Measurements from ENCODE around the gene SPG21.

SPG21 gene

GRCh38 chr15:64938192-64938591 is 51.5 kb downstream of the SPG21 start:
- no peak for DNase-seq (ENCODE audit: low read depth)

DNA sequence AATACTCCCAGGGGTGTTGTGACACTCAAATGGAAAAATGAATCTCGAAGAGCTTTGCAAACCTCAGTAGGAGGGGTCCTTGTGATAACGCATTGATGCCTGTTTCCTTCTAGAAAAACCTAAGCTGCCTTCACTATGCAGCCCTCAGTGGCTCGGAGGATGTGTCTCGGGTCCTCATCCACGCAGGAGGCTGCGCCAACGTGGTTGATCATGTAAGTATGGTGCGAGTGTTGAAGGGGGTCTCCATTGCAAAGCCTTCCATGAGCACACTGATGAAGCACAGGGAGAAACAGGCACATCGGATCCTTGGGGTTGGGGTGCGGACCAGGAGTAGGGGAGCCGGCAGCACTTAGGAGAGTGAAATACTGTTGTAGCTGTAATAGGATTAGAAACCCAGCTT is 55.7 kb downstream of the SPG21 start:
- DNase-seq (ENCODE audit: low read depth), result no peak

- DNase-seq (ENCODE audit: low read depth), result no peak
These were observed 58.3 kb downstream of the SPG21 start for GRCh38 chr15:64931381-64931780.

DNA sequence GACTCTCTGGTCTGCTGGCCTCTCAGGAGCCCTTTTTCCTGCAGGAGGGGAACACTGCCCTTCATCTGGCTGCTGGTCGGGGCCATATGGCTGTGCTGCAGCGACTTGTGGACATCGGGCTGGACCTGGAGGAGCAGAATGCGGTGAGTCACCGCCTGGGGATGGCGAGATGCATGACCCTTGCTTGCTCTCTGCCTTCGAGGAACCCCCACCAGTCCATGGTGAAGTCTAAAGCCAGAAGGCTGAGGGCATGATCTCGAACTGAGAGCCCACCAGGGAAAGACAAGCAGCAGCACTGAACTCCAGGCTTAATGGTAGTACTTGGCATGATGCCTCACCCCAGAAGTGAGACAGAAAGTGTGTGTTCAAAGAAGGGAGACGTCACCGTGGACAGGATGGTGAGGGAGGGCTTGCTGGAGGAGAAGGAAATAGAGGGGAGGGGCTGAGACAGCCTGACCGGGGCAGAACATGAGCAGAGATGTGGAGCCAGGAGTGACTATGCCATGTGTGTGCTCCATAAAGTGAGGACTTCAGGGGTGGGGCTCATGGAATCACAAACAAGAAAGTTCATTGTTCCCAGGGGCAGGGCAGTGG is 58.8 kb downstream of the SPG21 start:
- no peak for DNase-seq (ENCODE audit: low read depth)

GRCh38 chr15:64930019-64930652 is 59.6 kb downstream of the SPG21 start:
- no peak for DNase-seq (ENCODE audit: low read depth)

DNA sequence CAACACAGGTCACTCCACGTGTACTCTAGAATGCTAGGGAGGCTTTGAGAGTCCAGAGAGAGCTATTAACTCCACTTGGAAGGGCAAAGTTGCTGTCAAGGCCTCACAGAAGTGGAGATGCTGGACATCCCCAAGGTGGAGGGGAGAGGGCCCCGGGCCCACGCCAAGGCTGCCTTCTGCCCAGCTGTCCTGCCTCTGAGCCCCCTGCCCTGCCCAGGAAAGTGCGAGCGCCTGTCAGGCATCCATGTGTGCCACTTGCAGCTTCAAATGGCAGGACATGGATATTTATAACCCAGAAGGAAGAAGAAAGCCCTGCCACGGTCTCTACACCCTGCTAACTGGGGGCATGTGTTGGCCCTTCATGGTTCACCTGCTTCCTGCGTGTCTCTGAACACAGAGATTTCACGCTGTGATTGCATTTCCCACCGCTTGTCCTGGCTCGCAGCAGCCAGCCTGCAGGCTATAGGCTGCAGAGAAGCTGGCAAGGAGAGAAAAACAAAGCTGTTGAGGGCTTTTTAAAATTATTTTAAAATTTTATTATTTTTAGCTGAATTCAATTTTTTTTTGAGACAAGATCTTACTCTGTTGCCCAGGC is 61.0 kb downstream of the SPG21 start:
- DNase-seq (ENCODE audit: low read depth), result no peak

DNA sequence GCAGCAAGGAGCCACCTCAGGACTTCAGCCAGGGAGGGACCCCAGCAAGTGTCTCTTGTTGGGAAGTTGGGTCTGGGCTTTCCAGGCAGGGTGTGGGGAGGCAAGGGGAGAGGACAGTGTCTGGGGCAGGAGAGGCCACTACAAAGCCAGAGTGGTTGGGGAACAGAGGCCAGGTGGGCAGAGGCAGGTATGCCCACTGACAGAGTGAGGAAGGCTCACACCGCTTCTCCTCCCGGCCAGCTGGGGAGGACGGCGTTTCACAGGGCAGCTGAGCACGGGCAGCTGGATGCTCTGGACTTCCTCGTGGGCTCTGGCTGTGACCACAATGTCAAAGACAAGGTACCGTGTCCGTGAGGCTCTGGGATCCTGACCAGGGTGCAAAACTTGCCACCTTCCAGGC is 63.1 kb downstream of the SPG21 start:
- no peak for DNase-seq (ENCODE audit: low read depth)

DNA sequence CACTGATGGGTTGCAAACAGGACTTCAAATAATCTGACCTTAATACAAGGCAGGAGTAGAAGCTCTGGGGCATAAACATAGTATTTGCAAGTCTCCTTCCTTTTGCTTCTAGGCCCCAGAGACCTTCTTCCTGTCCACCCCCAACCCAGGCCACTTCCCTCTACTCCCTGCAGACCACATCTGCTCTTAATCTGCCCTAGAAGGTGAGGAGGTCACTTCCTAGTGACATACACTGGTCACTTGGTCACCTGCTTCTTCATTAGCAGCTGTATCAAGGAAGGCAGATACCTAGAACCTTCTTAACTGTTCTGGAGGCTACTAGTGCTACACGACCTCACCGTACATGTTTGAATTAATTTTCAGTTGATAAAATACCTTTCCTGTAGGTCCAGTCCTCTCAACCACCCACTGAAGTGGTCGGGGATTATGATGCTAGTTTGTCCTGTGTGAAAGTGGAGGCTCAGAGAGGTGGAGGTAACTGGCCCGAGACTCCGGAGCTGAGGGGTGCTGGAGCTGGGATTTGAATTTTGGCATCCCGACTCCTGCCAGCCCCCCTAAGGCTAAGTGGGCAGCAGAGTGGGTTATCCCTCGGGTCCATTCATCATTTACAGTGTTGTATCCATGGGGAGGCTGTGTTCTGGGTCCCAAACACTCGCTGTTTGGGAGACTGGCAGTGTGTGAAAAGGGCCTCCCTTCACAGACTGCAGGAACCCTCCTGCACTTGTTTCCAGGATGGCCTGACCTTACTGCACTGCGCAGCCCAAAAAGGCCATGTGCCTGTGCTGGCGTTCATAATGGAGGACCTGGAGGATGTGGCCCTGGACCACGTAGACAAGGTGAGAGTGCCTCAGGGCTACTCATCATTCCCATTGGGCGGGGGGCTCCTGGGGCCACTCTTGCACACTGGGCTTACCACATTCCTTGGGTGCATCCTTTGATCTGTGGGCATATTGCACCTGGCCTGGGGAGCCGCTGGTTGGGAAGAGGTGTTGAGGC is 64.1 kb downstream of the SPG21 start:
- no peak for DNase-seq (ENCODE audit: low read depth)

- no peak for DNase-seq (ENCODE audit: low read depth)
These were observed 66.2 kb downstream of the SPG21 start for GRCh38 chr15:64923546-64923945.

GRCh38 chr15:64921711-64922110 is 68.0 kb downstream of the SPG21 start:
- DNase-seq (ENCODE audit: low read depth), result no peak

GRCh38 chr15:64919721-64920120 is 70.0 kb downstream of the SPG21 start:
- no peak for DNase-seq (ENCODE audit: low read depth)

DNA sequence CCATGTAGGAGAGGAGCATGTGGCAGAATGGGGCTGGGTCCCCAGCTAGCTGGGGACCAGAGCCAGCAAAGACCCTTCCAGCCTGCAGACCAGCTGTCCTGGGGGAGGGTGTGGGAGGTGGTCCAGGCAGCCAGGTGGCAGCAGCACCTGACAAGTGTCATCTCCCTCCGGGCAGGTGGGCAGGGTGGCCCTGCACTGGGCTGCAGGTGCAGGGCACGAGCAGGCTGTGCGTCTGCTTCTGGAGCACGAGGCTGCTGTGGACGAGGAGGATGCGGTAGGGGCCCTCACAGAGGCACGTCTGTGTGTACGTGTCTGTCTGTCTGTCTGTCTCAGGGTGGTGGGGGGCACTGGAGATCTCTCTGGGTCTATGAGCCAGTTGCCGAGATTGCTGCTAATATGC is 72.5 kb downstream of the SPG21 start:
- no peak for DNase-seq (ENCODE audit: low read depth)

- DNase-seq (ENCODE audit: low read depth), result no peak
These were observed 73.3 kb downstream of the SPG21 start for GRCh38 chr15:64916365-64916764.

- no peak for DNase-seq (ENCODE audit: low read depth)
These were observed 74.0 kb downstream of the SPG21 start for GRCh38 chr15:64915518-64916227.

Measured in GM04504 (cell line).